Measurements from ENCODE around the gene TAS1R2.

The TAS1R2 gene

GRCh38 chr1:18859560-18859959, at the start of gene TAS1R2:
Gene TAS1R2, minus strand, starts transcription at chr1:18859660. Its CDS starts 0 bp downstream, at chr1:18859660.
- Histone ChIP-seq H3K27me3 (ENCODE audit: insufficient read depth, low read length) (no peaks in the 10 kb centered on the region), H3K4me3 (ENCODE audit: low read length) (no peak within 1 kb of the TSS)

GRCh38 chr1:18907917-18908845, 48.7 kb upstream of the TAS1R2 start:
- Histone ChIP-seq H3K27me3 (ENCODE audit: insufficient read depth, low read length) (no peaks in the 10 kb centered on the region), H3K36me3 (ENCODE audit: insufficient read depth, low read depth, low read length) (no peaks in the 10 kb centered on the region), H3K27ac (ENCODE audit: low read length) (no peak overlapping the region), H3K4me3 (ENCODE audit: low read length) (no peak overlapping the region), H3K9me3 (ENCODE audit: insufficient read depth, low read depth, low read length) (no peaks in the 10 kb centered on the region), H3K4me1 (ENCODE audit: insufficient read depth, low read length) (no peaks in the 10 kb centered on the region), H3K9ac (ENCODE audit: low read depth, low read length) (no peak overlapping the region)

More at GRCh38 chr1:18859560-18859959, at the start of gene TAS1R2:
- Histone ChIP-seq H3K9me3 (ENCODE audit: insufficient read depth, low read depth, low read length) (no peaks in the 10 kb centered on the region), H3K27ac (ENCODE audit: low read length) (no peak within 1 kb of the TSS), H3K36me3 (ENCODE audit: insufficient read depth, low read depth, low read length) (no peaks in the 10 kb centered on the region), H3K4me1 (ENCODE audit: insufficient read depth, low read length) (no peaks in the 10 kb centered on the region), H3K9ac (ENCODE audit: low read depth, low read length) (no peak within 1 kb of the TSS)

GRCh38 chr1:18907021-18907916, 47.8 kb upstream of the TAS1R2 start:
- H3K9ac ChIP-seq (ENCODE audit: low read depth, low read length): no peak overlapping the region
- H3K27me3 ChIP-seq (ENCODE audit: insufficient read depth, low read length): no peaks in the 10 kb centered on the region
- no peak overlapping the region for H3K27ac ChIP-seq (ENCODE audit: low read length)
- no peaks in the 10 kb centered on the region for H3K4me1 ChIP-seq (ENCODE audit: insufficient read depth, low read length)
- H3K9me3 ChIP-seq (ENCODE audit: insufficient read depth, low read depth, low read length): no peaks in the 10 kb centered on the region
- H3K36me3 ChIP-seq (ENCODE audit: insufficient read depth, low read depth, low read length): no peaks in the 10 kb centered on the region
- H3K4me3 ChIP-seq (ENCODE audit: low read length): no peak overlapping the region

- no peaks in the 10 kb centered on the region for H3K36me3 ChIP-seq (ENCODE audit: insufficient read depth, low read depth, low read length)
- no peaks in the 10 kb centered on the region for H3K4me1 ChIP-seq (ENCODE audit: insufficient read depth, low read length)
- H3K27me3 ChIP-seq (ENCODE audit: insufficient read depth, low read length): peaks cover 6% of the 10 kb centered on the region; the same call in 1 of the 2 replicates
- no peak overlapping the region for H3K27ac ChIP-seq (ENCODE audit: low read length)
- H3K9me3 ChIP-seq (ENCODE audit: insufficient read depth, low read depth, low read length): no peaks in the 10 kb centered on the region
- peak overlapping the region; percentile 96; the same call in 1 of the 2 replicates for H3K9ac ChIP-seq (ENCODE audit: low read depth, low read length)
- H3K4me3 ChIP-seq (ENCODE audit: low read length): peak overlapping the region; percentile 95
Measured at GRCh38 chr1:18903291-18903756, 43.9 kb upstream of the TAS1R2 start.

- H3K9ac ChIP-seq (ENCODE audit: low read depth, low read length): peak within 1 kb of the TSS; percentile 96
Measured at GRCh38 chr1:18902523-18903290, 43.2 kb upstream of the TAS1R2 start, which contains the start of gene ALDH4A1. Gene ALDH4A1, minus strand, starts transcription at chr1:18902555. Its CDS starts 32 bp downstream, at chr1:18902523.

GRCh38 chr1:18901952-18902522, 42.6 kb upstream of the TAS1R2 start:
- Histone ChIP-seq H3K27me3 (ENCODE audit: insufficient read depth, low read length) (peaks cover 6% of the 10 kb centered on the region; the same call in 1 of the 2 replicates), H3K9me3 (ENCODE audit: insufficient read depth, low read depth, low read length) (no peaks in the 10 kb centered on the region), H3K27ac (ENCODE audit: low read length) (no peak overlapping the region), H3K9ac (ENCODE audit: low read depth, low read length) (peak overlapping the region; percentile 96; the same call in 1 of the 2 replicates), H3K4me3 (ENCODE audit: low read length) (peak overlapping the region; percentile 95), H3K4me1 (ENCODE audit: insufficient read depth, low read length) (no peaks in the 10 kb centered on the region), H3K36me3 (ENCODE audit: insufficient read depth, low read depth, low read length) (peaks cover 5% of the 10 kb centered on the region; the same call in 1 of the 2 replicates)

More at GRCh38 chr1:18902523-18903290, 43.2 kb upstream of the TAS1R2 start, which contains the start of gene ALDH4A1:
- H3K36me3 ChIP-seq (ENCODE audit: insufficient read depth, low read depth, low read length): no peaks in the 10 kb centered on the region
- H3K27ac ChIP-seq (ENCODE audit: low read length): peak within 1 kb of the TSS; percentile 86
- H3K9me3 ChIP-seq (ENCODE audit: insufficient read depth, low read depth, low read length): no peaks in the 10 kb centered on the region
- no peaks in the 10 kb centered on the region for H3K4me1 ChIP-seq (ENCODE audit: insufficient read depth, low read length)
- H3K4me3 ChIP-seq (ENCODE audit: low read length): peak within 1 kb of the TSS; percentile 95
- peaks cover 6% of the 10 kb centered on the region; the same call in 1 of the 2 replicates for H3K27me3 ChIP-seq (ENCODE audit: insufficient read depth, low read length)

GRCh38 chr1:18901147-18901951, 41.9 kb upstream of the TAS1R2 start:
- Histone ChIP-seq H3K27me3 (ENCODE audit: insufficient read depth, low read length) (peaks cover 6% of the 10 kb centered on the region; the same call in 1 of the 2 replicates), H3K27ac (ENCODE audit: low read length) (no peak overlapping the region), H3K9ac (ENCODE audit: low read depth, low read length) (peak overlapping the region; percentile 96; the same call in 1 of the 2 replicates), H3K36me3 (ENCODE audit: insufficient read depth, low read depth, low read length) (peaks cover 8% of the 10 kb centered on the region; the same call in 1 of the 2 replicates), H3K9me3 (ENCODE audit: insufficient read depth, low read depth, low read length) (no peaks in the 10 kb centered on the region), H3K4me1 (ENCODE audit: insufficient read depth, low read length) (no peaks in the 10 kb centered on the region), H3K4me3 (ENCODE audit: low read length) (peak overlapping the region; percentile 95)

GRCh38 chr1:18900303-18900841, 40.9 kb upstream of the TAS1R2 start:
- peaks cover 6% of the 10 kb centered on the region; the same call in 1 of the 2 replicates for H3K27me3 ChIP-seq (ENCODE audit: insufficient read depth, low read length)
- H3K27ac ChIP-seq (ENCODE audit: low read length): no peak overlapping the region
- no peak overlapping the region for H3K9ac ChIP-seq (ENCODE audit: low read depth, low read length)
- no peak overlapping the region for H3K4me3 ChIP-seq (ENCODE audit: low read length)
- no peaks in the 10 kb centered on the region for H3K9me3 ChIP-seq (ENCODE audit: insufficient read depth, low read depth, low read length)
- H3K4me1 ChIP-seq (ENCODE audit: insufficient read depth, low read length): no peaks in the 10 kb centered on the region
- peaks cover 8% of the 10 kb centered on the region; the same call in 1 of the 2 replicates for H3K36me3 ChIP-seq (ENCODE audit: insufficient read depth, low read depth, low read length)

GRCh38 chr1:18899363-18900049, 40.0 kb upstream of the TAS1R2 start:
- Histone ChIP-seq H3K9ac (ENCODE audit: low read depth, low read length) (no peak overlapping the region), H3K4me1 (ENCODE audit: insufficient read depth, low read length) (no peaks in the 10 kb centered on the region), H3K27ac (ENCODE audit: low read length) (no peak overlapping the region), H3K9me3 (ENCODE audit: insufficient read depth, low read depth, low read length) (no peaks in the 10 kb centered on the region), H3K4me3 (ENCODE audit: low read length) (no peak overlapping the region), H3K36me3 (ENCODE audit: insufficient read depth, low read depth, low read length) (peaks cover 8% of the 10 kb centered on the region; the same call in 1 of the 2 replicates), H3K27me3 (ENCODE audit: insufficient read depth, low read length) (peaks cover 6% of the 10 kb centered on the region; the same call in 1 of the 2 replicates)
